MCF 10A (cell line): ENCODE results near the gene WASHC4. TPM values are rescaled to one million over a fixed set of nuclear protein-coding genes. Genes with fewer than 3 reads are reported as not detected.
A peak's percentile ranks its signal among the peaks of the same experiment; 100 is the strongest.
"Not testable (repeated sequence)": the region's sequence is repeated elsewhere in the genome, so short reads cannot be mapped to it uniquely, and the experiment has no call there.

Source experiments
- BruUV-seq: library from RNA; stranded (reverse); fragments of 400-500 nt; replicated peaks from 2 replicates; lab custom pipeline; 2021; lab: Mats Ljungman, UMichigan
- CTCF ChIA-PET: fragments of 300-600 bp; sonication (Branson Sonifier 250); formaldehyde crosslinking; extraction: SDS; loops from one replicate; lab custom pipeline; 2021; ENCODE audit warnings: antibody characterized with exemption, inconsistent platforms; lab: Yijun Ruan, JAX
- POLR2A ChIA-PET: fragments of 300-600, 350-650 bp; sonication (Branson Sonifier 250); formaldehyde crosslinking; extraction: SDS; loops from one replicate; lab custom pipeline; 2020; ENCODE audit warnings: antibody characterized with exemption, inconsistent platforms; lab: Yijun Ruan, JAX
- DNase-seq: peaks from one replicate; pipeline ENCODE4 v3.0.0-alpha.2; 2018; ENCODE audit not compliant: unreplicated experiment
- H3K27ac Mint-ChIP-seq: one replicate; pipeline ENCODE4 v1.8.0; 2022; ENCODE audit warnings: mild to moderate bottlenecking, low read depth, mixed read lengths; ENCODE audit not compliant: unreplicated experiment
- H3K27me3 Mint-ChIP-seq: one replicate; pipeline ENCODE4 v1.8.0; 2022; ENCODE audit warnings: mixed read lengths; ENCODE audit not compliant: insufficient read depth, unreplicated experiment
- H3K36me3 Mint-ChIP-seq: one replicate; pipeline ENCODE4 v1.8.0; 2022; ENCODE audit warnings: mild to moderate bottlenecking, moderate library complexity, mixed read lengths; ENCODE audit not compliant: insufficient read depth, unreplicated experiment
- H3K4me1 Mint-ChIP-seq: one replicate; pipeline ENCODE4 v1.8.0; 2022; ENCODE audit warnings: mixed read lengths; ENCODE audit not compliant: insufficient read depth, unreplicated experiment
- H3K4me3 Mint-ChIP-seq: one replicate; pipeline ENCODE4 v1.8.0; 2022; ENCODE audit warnings: mild to moderate bottlenecking, moderate library complexity, mixed read lengths; ENCODE audit not compliant: unreplicated experiment
- H3K9me3 Mint-ChIP-seq: one replicate; pipeline ENCODE4 v1.8.0; 2022; ENCODE audit warnings: mixed read lengths; ENCODE audit not compliant: unreplicated experiment
- intact Hi-C: fragments of 100-400 bp; cut with micrococcal nuclease; formaldehyde crosslinking; loops from 2 replicates; pipeline ENCODE4 v1.14.1; 2022
- total RNA-seq: library from RNA; stranded (reverse); gene quantifications from 2 replicates; pipeline ENCODE4 v1.2.3, GENCODE V29; 2022
- TF ChIP-seq, protein P1 (sequence below): fragments of 200-600 bp; IDR thresholded peaks from one replicate; pipeline ENCODE4 v1.8.0; 2022; ENCODE audit warnings: antibody characterized with exemption, mild to moderate bottlenecking; ENCODE audit not compliant: unreplicated experiment

The WASHC4 gene
- total RNA-seq, 1 experiment from 2014 or later: 44.5 TPM

DNA sequence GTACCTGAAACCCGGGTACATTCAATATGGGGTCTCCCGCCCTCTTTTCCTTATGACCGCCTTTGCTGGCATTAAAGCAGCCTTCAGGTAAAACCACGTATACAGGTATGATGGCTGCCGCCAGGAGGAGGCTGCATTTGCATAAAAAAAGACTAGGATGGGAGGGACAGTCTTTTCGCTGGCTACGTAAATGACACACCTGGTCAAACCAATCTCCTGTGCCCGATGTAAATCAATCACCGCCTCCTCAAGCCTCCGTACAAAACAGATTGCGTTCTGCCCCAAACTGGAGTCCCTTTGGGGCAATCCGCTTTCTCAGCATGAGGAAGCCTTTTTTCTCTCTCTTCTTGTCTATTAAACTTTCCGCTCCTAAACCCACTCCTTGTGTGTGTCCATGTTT, 15.2 kb upstream of the WASHC4 start:
- Mint-ChIP-seq H3K4me1 (no peaks in the 10 kb centered on the region), H3K9me3 (peaks cover 12% of the 10 kb centered on the region), H3K27me3 (no peaks in the 10 kb centered on the region), H3K27ac (peak overlapping the region; percentile 6), H3K36me3 (no peaks in the 10 kb centered on the region), H3K4me3 (peak overlapping the region; percentile 58)
- intact Hi-C loops: no loop called here
- BruUV-seq: no TSS peak
- POLR2A ChIA-PET: interaction anchor here (0.6 to 3.2 kb wide), 7 partner anchors 8 to 712 kb away, joined by 3 to 47 read pairs (median 6); partner anchors contain the start of genes ALDH1L2 and WASHC4
- DNase-seq: peak; percentile 84
- CTCF ChIA-PET: interaction anchor here (0.7 to 2.5 kb wide), 5 partner anchors 8 to 1208 kb away, joined by 3 to 5 read pairs (median 4); no protein-coding TSS in a partner anchor
- TF ChIP-seq, protein P1, sequence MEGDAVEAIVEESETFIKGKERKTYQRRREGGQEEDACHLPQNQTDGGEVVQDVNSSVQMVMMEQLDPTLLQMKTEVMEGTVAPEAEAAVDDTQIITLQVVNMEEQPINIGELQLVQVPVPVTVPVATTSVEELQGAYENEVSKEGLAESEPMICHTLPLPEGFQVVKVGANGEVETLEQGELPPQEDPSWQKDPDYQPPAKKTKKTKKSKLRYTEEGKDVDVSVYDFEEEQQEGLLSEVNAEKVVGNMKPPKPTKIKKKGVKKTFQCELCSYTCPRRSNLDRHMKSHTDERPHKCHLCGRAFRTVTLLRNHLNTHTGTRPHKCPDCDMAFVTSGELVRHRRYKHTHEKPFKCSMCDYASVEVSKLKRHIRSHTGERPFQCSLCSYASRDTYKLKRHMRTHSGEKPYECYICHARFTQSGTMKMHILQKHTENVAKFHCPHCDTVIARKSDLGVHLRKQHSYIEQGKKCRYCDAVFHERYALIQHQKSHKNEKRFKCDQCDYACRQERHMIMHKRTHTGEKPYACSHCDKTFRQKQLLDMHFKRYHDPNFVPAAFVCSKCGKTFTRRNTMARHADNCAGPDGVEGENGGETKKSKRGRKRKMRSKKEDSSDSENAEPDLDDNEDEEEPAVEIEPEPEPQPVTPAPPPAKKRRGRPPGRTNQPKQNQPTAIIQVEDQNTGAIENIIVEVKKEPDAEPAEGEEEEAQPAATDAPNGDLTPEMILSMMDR: no peak

DNA sequence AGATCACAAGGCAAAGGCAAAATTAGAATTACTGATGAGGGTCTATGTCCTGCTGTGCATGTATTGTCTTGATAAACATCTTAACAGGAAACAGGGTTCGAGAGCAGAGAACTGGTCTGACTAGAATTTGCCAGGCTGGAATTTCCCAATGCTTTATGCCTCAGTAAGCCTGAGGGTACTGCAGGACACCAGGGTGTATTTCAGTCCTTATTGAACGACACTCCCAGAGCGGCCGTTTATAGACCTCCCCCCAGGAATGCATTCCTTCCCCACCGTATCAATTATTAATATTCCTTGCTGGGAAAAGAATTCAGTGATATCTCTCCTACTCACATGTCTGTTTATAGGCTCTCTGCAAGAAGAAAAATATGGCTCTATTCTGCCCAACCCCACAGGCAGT, 12.2 kb upstream of the WASHC4 start:
- DNase-seq, H3K27me3 Mint-ChIP-seq, BruUV-seq, H3K4me1 Mint-ChIP-seq, POLR2A ChIA-PET, CTCF ChIA-PET, H3K36me3 Mint-ChIP-seq, H3K4me3 Mint-ChIP-seq, intact Hi-C loops, H3K27ac Mint-ChIP-seq: not testable (repeated sequence)
- H3K9me3 Mint-ChIP-seq: peaks cover 19% of the 10 kb centered on the region

DNA sequence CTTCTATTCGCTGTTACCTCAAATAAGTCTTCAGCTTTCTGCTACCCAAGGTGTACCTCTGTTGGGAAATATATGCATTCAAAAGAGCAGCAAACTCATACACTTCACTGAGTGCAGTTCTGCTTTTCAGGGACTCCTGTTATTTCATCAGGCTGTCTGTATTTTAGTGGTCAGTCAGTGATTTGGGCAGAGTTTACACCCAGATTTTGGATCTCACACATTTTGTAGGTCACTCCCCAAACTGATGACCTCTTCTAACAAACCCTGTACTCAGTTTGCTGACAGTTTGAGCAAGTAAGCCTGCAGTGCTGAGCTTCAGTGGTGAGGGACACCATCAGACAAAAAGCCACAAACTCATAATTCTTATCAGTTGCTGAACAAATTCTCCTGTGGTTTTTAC, 8.2 kb upstream of the WASHC4 start:
- TF ChIP-seq, protein P1: no peak
- no peak overlapping the region for H3K4me3 Mint-ChIP-seq
- H3K9me3 Mint-ChIP-seq: peaks cover 19% of the 10 kb centered on the region
- H3K27ac Mint-ChIP-seq: no peak overlapping the region
- no TSS peak for BruUV-seq
- peaks cover 12% of the 10 kb centered on the region for H3K4me1 Mint-ChIP-seq
- ChIA-PET POLR2A (interaction anchor here (0.7 to 2.0 kb wide), 3 partner anchors 12 to 21 kb away, joined by 3 to 5 read pairs (median 5); no protein-coding TSS in a partner anchor), CTCF (interaction anchor here (1.1 to 1.2 kb wide), 2 partner anchors 7 to 8 kb away, joined by 4 to 5 read pairs; no protein-coding TSS in a partner anchor)
- H3K36me3 Mint-ChIP-seq: no peaks in the 10 kb centered on the region
- no peak for DNase-seq
- H3K27me3 Mint-ChIP-seq: no peaks in the 10 kb centered on the region
- intact Hi-C loops: no loop called here

DNA sequence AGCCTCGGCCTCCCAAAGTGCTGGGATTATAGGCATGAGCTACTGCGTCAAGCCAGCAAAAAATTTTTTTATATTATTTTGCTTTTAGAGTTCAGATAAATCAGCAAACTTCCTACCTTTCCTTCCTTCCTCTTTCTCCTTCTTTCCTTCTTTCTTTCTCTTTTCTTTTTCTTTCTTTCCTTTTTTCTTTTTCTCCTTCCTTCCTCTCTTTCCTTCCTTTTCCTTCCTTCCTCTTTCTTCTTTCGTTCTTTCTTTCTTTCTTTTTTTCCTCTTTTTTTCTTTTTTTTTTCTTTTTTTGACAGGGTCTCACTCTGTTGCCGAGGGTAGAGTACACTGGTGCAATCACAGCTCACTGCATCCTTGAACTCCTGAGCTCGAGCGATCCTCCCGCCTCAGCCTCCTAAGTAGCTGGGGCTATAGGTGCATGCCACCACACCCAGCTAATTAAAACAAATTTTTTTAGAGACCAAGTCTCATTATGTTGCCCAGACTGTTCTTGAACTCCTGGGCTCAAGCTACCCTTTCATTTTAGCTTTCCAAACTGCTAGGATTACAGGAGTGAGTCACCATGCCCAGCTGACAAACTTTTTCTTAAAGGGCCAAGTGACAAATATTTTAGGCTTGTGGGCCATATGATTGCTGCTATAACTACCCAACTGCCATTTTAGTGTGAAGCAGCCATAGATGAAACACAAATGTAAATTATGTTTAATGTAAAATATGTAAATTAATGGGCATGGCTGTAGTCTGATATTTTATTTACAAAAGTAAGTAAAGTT, 7.1 kb upstream of the WASHC4 start:
- CTCF ChIA-PET: interaction anchor here (0.7 to 1.1 kb wide), 4 partner anchors 9 to 718 kb away, joined by 3 to 5 read pairs (median 4); partner anchors contain the start of gene ALDH1L2
- Mint-ChIP-seq H3K4me1 (peaks cover 12% of the 10 kb centered on the region), H3K27me3 (no peaks in the 10 kb centered on the region), H3K4me3 (no peak overlapping the region), H3K27ac (peak overlapping the region; percentile 85), H3K36me3 (no peaks in the 10 kb centered on the region), H3K9me3 (peaks cover 19% of the 10 kb centered on the region)
- POLR2A ChIA-PET: interaction anchor here (0.6 to 2.0 kb wide), 6 partner anchors 9 to 717 kb away, joined by 3 to 6 read pairs (median 4); no protein-coding TSS in a partner anchor
- intact Hi-C loops: loop anchor here (2.0 to 5.0 kb wide), 4 partner anchors 16 to 1223 kb away; partner anchors contain the start of genes ALDH1L2 and CHST11
- TF ChIP-seq, protein P1: no peak
- DNase-seq: peak; percentile 61
- no TSS peak for BruUV-seq
